DOHH2 (cell line): Measurements from ENCODE around the gene ZBTB12.

Source experiments
- EZH2phosphoT487 ChIP-seq: fragments of 200-600 bp; sonication (generic); IDR thresholded peaks from 2 replicates; pipeline ENCODE4 v1.6.1; 2017; ENCODE audit warnings: borderline replicate concordance, mild to moderate bottlenecking, antibody characterized with exemption, low read length, moderate library complexity, mixed read lengths
- TF ChIP-seq, protein P1 (sequence below): fragments of 200-600 bp; sonication (generic); IDR thresholded peaks from one replicate; pipeline ENCODE4 v1.5.1; 2014; ENCODE audit warnings: antibody characterized with exemption, mild to moderate bottlenecking, low read depth, low read length; ENCODE audit not compliant: poor library complexity, severe bottlenecking

- TF ChIP-seq, protein P1, sequence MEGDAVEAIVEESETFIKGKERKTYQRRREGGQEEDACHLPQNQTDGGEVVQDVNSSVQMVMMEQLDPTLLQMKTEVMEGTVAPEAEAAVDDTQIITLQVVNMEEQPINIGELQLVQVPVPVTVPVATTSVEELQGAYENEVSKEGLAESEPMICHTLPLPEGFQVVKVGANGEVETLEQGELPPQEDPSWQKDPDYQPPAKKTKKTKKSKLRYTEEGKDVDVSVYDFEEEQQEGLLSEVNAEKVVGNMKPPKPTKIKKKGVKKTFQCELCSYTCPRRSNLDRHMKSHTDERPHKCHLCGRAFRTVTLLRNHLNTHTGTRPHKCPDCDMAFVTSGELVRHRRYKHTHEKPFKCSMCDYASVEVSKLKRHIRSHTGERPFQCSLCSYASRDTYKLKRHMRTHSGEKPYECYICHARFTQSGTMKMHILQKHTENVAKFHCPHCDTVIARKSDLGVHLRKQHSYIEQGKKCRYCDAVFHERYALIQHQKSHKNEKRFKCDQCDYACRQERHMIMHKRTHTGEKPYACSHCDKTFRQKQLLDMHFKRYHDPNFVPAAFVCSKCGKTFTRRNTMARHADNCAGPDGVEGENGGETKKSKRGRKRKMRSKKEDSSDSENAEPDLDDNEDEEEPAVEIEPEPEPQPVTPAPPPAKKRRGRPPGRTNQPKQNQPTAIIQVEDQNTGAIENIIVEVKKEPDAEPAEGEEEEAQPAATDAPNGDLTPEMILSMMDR = no peak
- TF ChIP-seq EZH2phosphoT487 = no peak
Observed at GRCh38 chr6:31933537-31933936, 31.7 kb upstream of the ZBTB12 start.
